ENCODE data around the gene FTSJ3.

DNA sequence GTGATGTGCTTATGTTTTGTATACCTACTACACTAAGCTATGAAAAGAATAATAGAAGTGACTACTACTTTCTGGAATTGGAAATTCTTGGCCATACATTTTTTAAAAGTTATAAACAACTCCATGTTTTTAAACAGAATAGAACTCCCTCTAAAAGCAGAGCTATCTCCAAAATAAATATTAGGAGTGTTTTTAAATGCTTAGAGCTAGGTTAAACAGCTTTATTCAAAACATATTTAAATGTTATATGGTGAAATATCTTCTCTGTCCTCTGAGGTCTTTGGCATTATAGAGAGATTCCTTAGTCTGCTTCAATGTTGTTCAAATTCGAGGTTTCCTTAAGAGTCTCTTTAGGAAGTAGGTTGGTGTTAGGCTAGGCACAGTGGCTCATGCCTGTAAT, 23.1 kb downstream of the FTSJ3 start:
- TF ChIP-seq CTCF (IDR thresholded peaks at IDR 0.05) (no peak), ZFX (IDR thresholded peaks at IDR 0.05; ENCODE audit: borderline replicate concordance) (no peak)

All from 22Rv1 (cell line).